HG03159 (cell line): Measurements from ENCODE around the gene ASIC4.

Experiments
- ATAC-seq: cut with Tn5 transposase; IDR thresholded peaks from one replicate; pipeline ENCODE4 v1.9.1; 2021; ENCODE audit warnings: mild to moderate bottlenecking, moderate library complexity; ENCODE audit not compliant: unreplicated experiment

ASIC4 gene

DNA sequence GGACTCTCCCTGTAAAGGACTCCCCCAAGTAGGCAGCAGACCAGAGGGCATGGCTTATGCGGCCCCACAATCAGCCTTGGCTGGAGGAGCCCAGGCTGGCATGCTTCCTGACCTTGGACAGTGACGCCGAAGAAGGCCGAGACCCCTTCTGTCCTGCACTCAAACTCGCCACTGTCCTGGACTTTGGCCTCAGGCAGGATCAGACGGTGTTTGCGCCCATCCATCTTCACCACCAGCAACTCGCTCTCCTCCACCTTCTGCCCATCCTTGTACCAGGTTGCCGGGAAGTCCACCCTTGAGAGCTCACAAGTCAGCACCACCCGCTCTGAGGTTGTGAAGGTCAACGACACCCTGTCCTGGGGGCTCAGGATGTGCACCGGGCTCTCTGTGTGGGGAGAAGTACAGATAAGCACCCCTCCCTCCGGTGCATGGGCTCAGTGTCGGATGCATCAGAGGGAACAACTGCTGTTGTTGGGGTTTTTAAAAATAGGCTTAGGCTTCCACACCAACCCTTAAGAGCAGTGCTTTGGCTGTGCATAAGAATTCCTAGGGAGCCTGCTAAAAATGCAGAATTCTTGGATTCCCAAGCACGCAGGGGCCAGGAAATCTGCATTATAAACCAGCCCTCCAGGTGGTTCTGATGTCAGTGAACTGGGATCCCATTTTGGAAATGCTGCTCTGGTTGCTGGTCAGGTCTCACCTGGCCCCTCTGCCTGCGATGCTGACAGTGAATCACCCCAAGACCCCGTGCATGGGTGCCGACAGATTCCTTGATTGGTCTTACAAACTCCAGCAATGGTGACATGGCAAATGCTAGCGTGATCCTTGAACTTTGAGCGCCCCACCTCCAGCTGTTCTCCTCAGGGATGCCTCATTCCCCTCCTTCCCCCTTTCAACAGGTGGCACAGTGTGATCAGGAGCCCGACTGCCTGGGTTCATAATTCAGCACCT is 51.1 kb downstream of the ASIC4 start:
- no peak for ATAC-seq

GRCh38 chr2:219566640-219567039 is 52.4 kb downstream of the ASIC4 start:
- no peak for ATAC-seq

GRCh38 chr2:219567131-219567530 is 52.8 kb downstream of the ASIC4 start:
- ATAC-seq = no peak

GRCh38 chr2:219567791-219568361 is 53.6 kb downstream of the ASIC4 start:
- ATAC-seq = no peak

DNA sequence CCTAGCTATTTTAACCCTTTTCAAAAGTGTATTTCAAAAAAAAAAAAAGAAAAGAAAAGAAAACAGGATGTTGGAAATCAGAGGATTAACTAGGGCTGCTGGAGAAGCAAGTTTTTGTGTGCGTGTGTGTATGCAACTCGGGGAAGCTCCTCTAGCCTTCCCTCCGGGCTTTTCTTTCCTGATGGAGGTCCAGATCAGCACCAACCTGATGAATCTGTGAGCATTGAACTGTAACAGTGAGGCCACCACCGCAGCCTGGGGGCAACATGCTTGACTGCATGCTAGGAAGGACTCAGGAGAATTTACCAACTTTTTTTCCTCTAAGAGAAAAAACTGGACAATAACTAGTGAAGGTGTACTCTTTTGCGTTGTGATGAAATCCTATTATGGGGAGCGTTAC is 54.8 kb downstream of the ASIC4 start:
- ATAC-seq = no peak

- no peak for ATAC-seq
Observed at GRCh38 chr2:219569635-219570034, 55.4 kb downstream of the ASIC4 start.

DNA sequence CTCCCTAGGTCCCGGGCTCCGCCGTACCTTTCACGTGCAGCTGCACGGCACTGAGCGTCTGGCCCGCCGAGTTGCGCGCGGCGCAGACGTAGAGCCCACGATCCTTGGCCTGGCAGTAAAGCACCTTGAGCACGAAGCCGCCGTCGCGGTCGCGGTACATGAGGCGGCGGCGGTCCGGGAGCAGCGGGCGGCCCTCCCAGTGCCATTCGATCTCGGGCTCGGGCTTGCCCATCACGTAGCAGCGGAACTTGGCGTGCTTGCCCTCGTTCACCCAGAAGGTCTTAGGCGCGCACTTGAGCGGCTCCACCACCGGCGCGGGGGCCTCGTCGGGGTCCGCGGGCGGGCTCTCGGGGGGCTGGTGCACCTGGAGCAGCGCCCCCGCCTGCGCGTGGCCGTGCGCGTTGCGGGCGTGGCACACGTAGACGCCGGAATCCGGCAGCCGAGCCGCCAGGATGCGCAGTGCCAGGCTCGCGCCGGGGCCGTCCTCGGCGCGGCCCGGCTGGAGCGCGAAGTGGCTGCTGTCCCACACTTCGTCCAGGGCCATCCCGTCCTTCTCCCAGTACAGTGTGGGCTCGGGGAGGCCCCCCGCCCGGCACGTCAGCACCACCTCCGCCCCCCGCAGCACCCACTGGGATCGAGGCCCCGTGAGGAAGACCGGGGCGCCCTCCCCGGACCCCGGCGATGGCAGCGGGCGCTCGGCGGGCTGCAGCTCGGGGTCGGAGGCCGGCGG is 56.1 kb downstream of the ASIC4 start:
- no peak for ATAC-seq

DNA sequence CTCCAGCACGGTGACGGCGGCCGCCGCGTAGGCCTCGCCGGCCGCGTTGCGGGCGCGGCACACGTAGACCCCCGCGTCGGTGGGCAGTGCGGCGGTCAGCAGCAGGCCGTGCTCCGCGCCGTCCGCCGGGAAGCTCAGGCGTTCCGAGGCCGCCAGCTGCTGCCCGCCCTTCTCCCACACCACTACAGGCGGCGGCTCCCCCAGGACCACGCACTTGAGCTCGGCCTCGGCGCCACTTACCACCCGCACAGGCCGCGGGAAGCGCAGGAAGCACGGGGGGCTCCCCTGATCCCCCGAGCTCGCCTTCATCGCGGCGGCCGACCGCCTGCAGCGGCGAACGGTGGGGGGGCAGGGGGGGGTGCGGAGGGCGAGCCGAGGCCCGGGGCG is 56.6 kb downstream of the ASIC4 start:
- ATAC-seq = no peak

DNA sequence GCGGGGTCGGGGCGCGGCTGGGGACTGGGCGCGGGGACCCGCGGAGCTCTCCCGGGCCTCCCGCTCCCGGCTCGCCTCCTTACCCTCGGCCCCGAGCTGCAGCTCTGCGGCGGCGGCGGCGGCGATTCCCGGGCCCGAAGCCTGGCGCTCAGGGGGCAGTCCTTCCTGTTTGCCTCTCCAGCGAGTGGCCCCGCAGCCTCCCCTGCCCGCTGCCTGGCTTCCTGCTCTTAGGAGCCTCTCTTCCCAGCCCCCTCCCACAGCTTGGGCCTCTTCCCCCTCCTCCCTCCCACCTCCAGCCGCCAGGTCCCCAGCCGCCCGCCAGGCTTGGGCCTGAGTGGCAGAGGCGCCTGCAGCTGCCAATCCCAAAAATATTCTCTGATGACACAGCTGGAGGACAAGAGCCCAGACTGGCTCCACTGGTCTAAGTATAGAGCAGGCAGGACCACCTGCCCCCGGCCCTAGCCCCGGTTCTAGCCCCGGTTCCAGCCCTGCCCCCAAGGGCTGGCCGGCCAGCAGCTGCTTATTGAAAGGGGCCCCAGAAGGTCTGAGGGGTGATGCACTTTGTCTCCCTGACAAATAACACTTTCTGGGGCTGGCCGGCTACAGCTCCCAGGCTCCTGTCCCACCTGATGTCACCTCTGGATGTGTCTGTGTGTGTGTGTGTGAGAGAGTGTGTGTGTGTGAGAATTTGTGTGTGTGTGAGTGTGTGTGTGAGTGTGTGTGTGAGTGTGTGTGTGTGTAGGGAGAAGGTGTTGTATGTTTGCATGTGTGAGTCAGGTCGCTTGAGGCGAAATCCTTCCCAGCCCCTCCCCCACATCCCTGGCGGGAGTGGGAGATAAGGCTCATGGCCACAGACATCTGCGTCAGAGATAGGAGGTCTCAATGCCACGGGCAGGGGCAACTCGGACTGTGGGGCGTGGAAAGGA is 57.3 kb downstream of the ASIC4 start, which contains the start of gene OBSL1:
OBSL1 (minus strand) TSS at position 229 of the 926 bp plus-strand sequence. CDS start 307 bp downstream, outside the sequence.
- ATAC-seq = no peak

- ATAC-seq = no peak
Observed at GRCh38 chr2:219572237-219573001, 58.1 kb downstream of the ASIC4 start, which contains the start of gene INHA. TSS of gene INHA (plus strand) at chr2:219572310. CDS start at chr2:219572375, 65 bp downstream.

DNA sequence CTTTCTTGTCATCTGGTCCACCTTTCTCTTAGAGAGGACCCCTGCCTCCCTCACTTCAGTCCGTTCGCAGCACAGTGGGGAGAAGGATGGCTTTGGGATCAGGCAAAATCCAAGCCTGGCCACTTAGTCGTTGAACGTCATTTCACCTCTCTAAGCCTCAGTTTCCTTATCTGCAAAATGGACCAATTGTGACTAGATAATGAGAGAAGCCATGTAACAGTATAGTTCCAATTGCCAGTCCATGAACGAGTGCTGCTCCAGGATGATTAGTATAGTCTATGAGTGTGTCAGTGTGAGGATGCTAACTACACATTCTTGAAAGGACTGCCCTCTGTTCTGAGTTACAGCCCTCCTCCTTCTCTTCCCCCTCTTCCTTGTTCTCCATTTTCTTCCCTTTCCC is 58.9 kb downstream of the ASIC4 start:
- no peak for ATAC-seq

DNA sequence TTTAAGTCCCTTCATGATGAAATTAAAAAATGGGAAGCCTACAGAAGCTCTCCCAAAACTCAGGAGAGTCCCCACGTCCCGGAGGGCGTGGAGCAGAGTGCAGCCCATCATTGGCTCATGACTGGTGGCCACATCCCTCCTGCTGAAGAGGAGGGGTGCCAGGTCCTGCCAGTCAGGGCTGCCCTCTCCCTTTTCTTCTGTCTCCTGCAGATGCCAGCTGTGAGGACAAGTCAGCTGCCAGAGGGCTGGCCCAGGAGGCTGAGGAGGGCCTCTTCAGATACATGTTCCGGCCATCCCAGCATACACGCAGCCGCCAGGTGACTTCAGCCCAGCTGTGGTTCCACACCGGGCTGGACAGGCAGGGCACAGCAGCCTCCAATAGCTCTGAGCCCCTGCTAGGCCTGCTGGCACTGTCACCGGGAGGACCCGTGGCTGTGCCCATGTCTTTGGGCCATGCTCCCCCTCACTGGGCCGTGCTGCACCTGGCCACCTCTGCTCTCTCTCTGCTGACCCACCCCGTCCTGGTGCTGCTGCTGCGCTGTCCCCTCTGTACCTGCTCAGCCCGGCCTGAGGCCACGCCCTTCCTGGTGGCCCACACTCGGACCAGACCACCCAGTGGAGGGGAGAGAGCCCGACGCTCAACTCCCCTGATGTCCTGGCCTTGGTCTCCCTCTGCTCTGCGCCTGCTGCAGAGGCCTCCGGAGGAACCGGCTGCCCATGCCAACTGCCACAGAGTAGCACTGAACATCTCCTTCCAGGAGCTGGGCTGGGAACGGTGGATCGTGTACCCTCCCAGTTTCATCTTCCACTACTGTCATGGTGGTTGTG is 60.4 kb downstream of the ASIC4 start:
- no peak for ATAC-seq

DNA sequence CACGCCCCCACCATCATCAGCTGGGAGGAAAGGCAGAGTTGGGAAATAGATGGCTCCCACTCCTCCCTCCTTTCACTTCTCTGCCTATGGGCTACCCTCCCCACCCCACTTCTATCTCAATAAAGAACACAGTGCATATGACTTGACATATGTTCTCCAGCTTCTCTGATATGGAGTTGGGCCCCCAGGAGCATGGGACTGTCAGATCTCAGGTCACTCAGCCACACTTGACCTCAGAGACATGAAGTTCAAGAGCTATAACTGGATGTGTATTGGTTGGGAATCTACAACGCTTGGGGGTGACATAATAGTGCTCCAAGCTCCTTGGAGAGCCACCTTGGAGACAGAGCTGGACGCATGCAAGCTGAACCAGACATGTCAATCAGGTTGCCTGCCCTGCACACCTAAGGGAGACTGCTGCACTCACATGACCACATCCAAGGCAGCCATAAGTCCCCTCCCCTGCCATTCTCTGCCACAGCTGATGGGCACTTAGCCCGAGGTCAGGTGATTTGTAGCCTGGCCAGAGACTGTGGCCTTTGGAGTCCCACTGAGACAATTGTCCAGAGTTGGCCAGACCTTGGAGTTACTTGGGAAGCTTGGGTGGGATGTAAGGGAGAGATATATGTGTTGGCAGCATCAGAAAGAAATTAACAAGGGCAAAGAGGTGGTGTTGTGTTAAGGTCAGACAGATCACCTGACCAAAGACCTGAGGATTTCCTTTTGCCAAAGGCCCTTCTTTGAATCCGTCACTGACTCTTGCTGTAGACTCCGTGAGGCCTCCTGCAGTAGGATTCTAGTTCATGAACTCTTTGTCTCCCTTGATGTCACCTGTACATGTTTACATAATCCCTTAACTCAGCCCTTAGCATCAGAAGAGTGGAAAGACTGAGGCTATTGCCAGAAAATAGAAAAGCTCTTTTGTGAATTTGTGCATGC is 61.6 kb downstream of the ASIC4 start:
- ATAC-seq = no peak

DNA sequence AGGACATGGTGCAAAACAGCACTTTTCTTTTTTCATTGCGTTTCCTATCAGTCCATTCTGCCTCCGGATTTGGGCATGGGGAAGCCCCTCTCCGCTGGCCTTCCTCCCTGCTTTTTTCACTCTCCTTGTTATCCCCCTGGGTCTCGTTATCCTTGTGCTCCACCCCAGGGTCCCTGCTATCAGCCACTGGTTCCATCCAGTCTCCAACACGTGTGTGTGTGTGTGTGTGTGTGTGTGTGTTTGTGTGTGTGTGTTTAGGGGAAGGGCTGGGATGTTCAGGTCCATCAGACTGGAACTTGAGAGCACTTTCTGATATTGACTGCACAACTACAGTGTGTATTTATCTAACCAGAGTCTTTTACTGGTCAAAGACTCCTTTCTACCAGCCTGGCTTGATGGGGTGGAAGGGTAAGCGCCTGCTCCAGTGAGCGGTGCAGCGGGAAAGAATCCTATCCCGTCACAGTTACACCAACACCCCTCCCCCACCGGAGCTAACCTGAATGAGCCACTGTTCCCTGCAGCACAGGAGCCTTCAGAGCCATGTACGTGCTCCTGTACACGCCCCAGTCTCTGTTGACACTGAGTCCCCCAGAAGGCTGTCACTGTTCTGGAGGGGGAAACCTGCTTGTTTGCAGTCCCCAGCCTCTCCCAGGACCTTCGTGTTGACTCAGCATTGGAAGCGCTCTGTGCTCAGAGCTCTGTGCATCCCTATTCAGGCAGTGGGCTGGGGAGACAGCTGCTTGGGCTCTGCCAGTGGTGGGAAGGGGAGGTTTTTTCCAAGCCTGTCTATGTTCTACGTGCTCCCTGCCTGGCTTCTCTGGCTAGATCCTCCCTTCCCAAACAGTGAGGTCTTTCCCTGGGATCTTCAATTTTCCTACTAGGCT is 62.5 kb downstream of the ASIC4 start:
- no peak for ATAC-seq

DNA sequence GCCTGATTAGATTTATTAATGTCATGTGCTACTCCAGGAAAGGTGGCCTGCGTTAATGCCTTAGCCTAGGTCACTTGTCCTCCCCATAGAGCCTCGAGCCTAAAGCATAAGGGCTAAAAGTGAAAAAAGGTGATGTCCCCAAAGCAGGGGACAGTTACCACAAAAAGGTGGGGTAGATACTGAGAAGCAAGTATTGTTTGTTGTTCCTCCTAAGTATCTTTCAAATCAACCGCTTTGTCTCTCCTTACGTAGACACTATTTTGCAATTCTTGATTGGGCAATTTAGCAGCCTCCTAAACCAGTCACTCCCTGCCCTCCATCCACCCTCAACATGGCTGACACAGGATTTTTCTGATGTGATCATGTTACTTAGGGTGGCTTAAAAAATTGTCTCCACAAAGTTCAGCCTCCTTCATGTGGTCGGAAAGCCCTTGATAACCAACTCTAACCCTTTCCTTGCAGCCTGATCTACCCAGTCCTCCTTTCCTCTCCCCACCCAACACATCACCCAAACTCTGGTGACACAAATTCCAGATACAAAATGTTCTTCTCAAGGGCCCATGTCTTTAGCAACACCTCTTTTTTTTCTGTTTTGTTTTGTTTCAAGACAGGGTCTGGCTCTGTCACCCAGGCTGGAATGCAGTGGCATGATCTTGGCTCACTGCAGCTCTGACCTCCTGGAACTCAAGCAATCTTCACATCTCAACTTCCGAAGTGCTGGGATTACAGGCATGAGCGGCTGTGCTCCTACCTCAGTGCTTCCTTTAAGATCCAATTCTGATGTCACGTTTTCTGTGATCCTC is 64.7 kb downstream of the ASIC4 start:
- no peak for ATAC-seq

DNA sequence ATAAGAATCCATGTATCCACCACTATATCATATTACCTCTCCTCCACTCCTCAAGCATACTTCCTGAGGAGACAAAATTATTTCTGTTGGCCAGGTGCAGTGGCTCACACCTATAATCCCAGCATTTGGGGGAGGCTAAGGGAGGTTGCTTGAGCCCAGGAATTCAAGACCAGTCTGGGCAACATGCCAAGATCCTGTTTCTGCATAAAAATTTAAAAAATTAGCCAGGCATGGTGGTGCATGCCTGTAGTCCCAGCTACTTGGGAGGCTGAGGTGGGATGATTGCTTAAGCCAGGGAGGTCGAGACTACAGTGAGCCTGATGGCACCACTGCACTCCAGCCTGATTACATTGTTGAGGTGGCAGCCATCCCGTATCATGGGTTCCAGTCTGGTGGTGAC is 67.1 kb downstream of the ASIC4 start:
- ATAC-seq = no peak
